HG03378 (cell line): Measurements from ENCODE around the gene LHX1.

Experiments
- ATAC-seq: cut with Tn5 transposase; IDR thresholded peaks from one replicate; pipeline ENCODE4 v1.9.1; 2021; ENCODE audit warnings: mild to moderate bottlenecking, moderate library complexity; ENCODE audit not compliant: unreplicated experiment

LHX1 gene

GRCh38 chr17:36937001-36937958, at the start of gene LHX1:
TSS of gene LHX1 (plus strand) at chr17:36937475. CDS start at chr17:36938198, 723 bp downstream.
- ATAC-seq = no peak

- no peak for ATAC-seq
Measured at GRCh38 chr17:36888236-36888951, 48.9 kb upstream of the LHX1 start.

- ATAC-seq = no peak
Measured at GRCh38 chr17:36889770-36890349, 47.4 kb upstream of the LHX1 start.

GRCh38 chr17:36890398-36891168, 46.7 kb upstream of the LHX1 start:
- ATAC-seq = no peak

- no peak for ATAC-seq
Measured at GRCh38 chr17:36892112-36892838, 45.0 kb upstream of the LHX1 start.

GRCh38 chr17:36894177-36894576, 43.1 kb upstream of the LHX1 start:
- no peak for ATAC-seq

GRCh38 chr17:36894925-36895324, 42.4 kb upstream of the LHX1 start:
- no peak for ATAC-seq

GRCh38 chr17:36899250-36900159, 37.8 kb upstream of the LHX1 start:
- no peak for ATAC-seq

- no peak for ATAC-seq
Measured at GRCh38 chr17:36900160-36900512, 37.1 kb upstream of the LHX1 start.

- no peak for ATAC-seq
Measured at GRCh38 chr17:36901506-36901905, 35.8 kb upstream of the LHX1 start.

GRCh38 chr17:36907407-36907806, 29.9 kb upstream of the LHX1 start:
- ATAC-seq = no peak

GRCh38 chr17:36910513-36910912, 26.8 kb upstream of the LHX1 start:
- ATAC-seq = no peak

- ATAC-seq = no peak
Measured at GRCh38 chr17:36911001-36911400, 26.3 kb upstream of the LHX1 start.

- no peak for ATAC-seq
Measured at GRCh38 chr17:36913132-36913531, 24.1 kb upstream of the LHX1 start.

GRCh38 chr17:36918211-36918691, 19.0 kb upstream of the LHX1 start:
- no peak for ATAC-seq

- ATAC-seq = no peak
Measured at GRCh38 chr17:36919407-36919968, 17.8 kb upstream of the LHX1 start.

- ATAC-seq = no peak
Measured at GRCh38 chr17:36920032-36921005, 17.0 kb upstream of the LHX1 start.
